Glutamatergic neuron (in vitro differentiated cells): ENCODE data around the gene ALKBH5. TPM values are rescaled to one million over a fixed set of nuclear protein-coding genes. Genes with fewer than 3 reads are reported as not detected.
A peak's percentile ranks its signal among the peaks of the same experiment; 100 is the strongest.

ENCODE experiments used
- DNase-seq: peaks from one replicate; pipeline ENCODE4 v3.0.0; 2022
- H3K27ac Mint-ChIP-seq: one replicate; pipeline ENCODE4 v1.8.0; 2020; ENCODE audit warnings: mild to moderate bottlenecking, mixed read lengths, inconsistent platforms; ENCODE audit not compliant: unreplicated experiment
- H3K27me3 Mint-ChIP-seq: one replicate; pipeline ENCODE4 v1.8.0; 2020; ENCODE audit warnings: mild to moderate bottlenecking, moderate library complexity, mixed read lengths, inconsistent platforms; ENCODE audit not compliant: unreplicated experiment
- H3K36me3 Mint-ChIP-seq: one replicate; pipeline ENCODE4 v1.8.0; 2020; ENCODE audit warnings: mild to moderate bottlenecking, mixed read lengths, inconsistent platforms; ENCODE audit not compliant: unreplicated experiment
- H3K4me1 Mint-ChIP-seq: one replicate; pipeline ENCODE4 v1.8.0; 2020; ENCODE audit warnings: mild to moderate bottlenecking, low read depth, mixed read lengths, inconsistent platforms; ENCODE audit not compliant: unreplicated experiment
- H3K4me3 Mint-ChIP-seq: one replicate; pipeline ENCODE4 v1.8.0; 2020; ENCODE audit warnings: mild to moderate bottlenecking, mixed read lengths, inconsistent platforms; ENCODE audit not compliant: unreplicated experiment
- H3K9me3 Mint-ChIP-seq: one replicate; pipeline ENCODE4 v1.8.0; 2020; ENCODE audit warnings: mild to moderate bottlenecking, moderate library complexity, mixed read lengths, inconsistent platforms; ENCODE audit not compliant: unreplicated experiment
- total RNA-seq: library from RNA; stranded (reverse); fragmentation: NEBNext Ultra II Directional; extraction: Animal tissue kit (Norgen Biotek cat#: 25700); gene quantifications from one replicate; pipeline ENCODE4 v1.2.1, GENCODE V29; 2021; ENCODE audit not compliant: unreplicated experiment
- TF ChIP-seq, protein P1 (sequence below): fragments of 200-600 bp; sonication (generic); IDR thresholded peaks from one replicate; pipeline ENCODE4 v1.5.0; 2021; ENCODE audit not compliant: partially characterized antibody, unreplicated experiment

The ALKBH5 gene
- total RNA-seq, 1 donor from 2014 or later = 62.7 TPM

DNA sequence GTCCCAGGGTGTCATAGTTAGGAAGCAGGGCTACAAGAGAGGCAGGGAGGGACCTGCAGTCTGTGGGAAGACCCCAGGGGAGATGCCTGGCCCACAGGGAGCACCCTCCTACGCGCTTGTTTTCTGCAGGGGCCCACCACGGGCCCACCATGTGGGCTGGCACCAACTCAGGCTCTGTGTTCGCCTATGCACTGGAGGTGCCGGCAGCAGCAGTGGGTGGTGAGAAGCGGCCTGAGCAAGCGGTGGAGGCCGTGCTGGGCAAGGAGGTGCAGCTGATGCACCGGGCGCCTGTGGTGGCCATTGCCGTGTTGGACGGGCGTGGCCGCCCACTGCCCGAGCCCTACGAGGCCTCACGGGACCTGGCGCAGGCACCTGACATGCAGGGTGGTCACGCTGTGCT is 56.8 kb downstream of the ALKBH5 start:
- TF ChIP-seq, protein P1, sequence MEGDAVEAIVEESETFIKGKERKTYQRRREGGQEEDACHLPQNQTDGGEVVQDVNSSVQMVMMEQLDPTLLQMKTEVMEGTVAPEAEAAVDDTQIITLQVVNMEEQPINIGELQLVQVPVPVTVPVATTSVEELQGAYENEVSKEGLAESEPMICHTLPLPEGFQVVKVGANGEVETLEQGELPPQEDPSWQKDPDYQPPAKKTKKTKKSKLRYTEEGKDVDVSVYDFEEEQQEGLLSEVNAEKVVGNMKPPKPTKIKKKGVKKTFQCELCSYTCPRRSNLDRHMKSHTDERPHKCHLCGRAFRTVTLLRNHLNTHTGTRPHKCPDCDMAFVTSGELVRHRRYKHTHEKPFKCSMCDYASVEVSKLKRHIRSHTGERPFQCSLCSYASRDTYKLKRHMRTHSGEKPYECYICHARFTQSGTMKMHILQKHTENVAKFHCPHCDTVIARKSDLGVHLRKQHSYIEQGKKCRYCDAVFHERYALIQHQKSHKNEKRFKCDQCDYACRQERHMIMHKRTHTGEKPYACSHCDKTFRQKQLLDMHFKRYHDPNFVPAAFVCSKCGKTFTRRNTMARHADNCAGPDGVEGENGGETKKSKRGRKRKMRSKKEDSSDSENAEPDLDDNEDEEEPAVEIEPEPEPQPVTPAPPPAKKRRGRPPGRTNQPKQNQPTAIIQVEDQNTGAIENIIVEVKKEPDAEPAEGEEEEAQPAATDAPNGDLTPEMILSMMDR = no peak
- H3K27me3 Mint-ChIP-seq = peaks cover 12% of the 10 kb centered on the region
- no peaks in the 10 kb centered on the region for H3K36me3 Mint-ChIP-seq
- DNase-seq = no peak
- no peak overlapping the region for H3K27ac Mint-ChIP-seq
- peaks cover 1% of the 10 kb centered on the region for H3K9me3 Mint-ChIP-seq
- H3K4me3 Mint-ChIP-seq = no peak overlapping the region
- H3K4me1 Mint-ChIP-seq = peaks cover 5% of the 10 kb centered on the region

DNA sequence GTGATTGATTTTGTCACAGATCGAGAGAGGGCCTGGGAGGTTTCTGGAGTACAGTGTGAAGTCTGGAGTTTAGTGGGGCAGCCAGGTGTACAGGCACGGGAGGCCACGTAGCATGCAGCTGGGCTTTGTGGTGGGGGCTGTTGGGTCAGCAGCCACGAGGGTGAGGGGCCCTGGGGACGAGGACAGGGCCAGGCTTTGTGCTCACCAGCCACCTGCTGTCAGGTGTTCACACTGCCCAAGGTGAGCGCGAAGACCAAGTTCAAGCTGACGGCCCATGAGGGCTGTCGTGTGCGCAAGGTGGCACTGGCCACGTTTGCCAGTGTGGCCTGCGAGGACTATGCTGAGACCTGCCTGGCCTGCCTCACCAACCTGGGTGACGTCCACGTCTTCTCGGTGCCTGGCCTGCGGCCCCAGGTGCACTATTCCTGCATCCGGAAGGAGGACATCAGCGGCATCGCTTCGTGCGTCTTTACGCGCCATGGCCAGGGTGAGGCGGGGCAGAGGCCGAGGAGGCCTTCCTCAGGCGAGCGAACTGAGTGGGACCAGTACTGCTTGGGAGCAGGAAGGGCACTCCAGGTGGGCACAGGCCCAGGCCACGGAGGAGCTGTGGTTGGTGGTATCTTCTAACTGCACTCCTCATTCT is 57.7 kb downstream of the ALKBH5 start:
- H3K9me3 Mint-ChIP-seq = peaks cover 1% of the 10 kb centered on the region
- no peak overlapping the region for H3K4me3 Mint-ChIP-seq
- TF ChIP-seq, protein P1 = no peak
- H3K27ac Mint-ChIP-seq = no peak overlapping the region
- H3K36me3 Mint-ChIP-seq = no peaks in the 10 kb centered on the region
- peaks cover 1% of the 10 kb centered on the region for H3K4me1 Mint-ChIP-seq
- peaks cover 7% of the 10 kb centered on the region for H3K27me3 Mint-ChIP-seq
- no peak for DNase-seq

DNA sequence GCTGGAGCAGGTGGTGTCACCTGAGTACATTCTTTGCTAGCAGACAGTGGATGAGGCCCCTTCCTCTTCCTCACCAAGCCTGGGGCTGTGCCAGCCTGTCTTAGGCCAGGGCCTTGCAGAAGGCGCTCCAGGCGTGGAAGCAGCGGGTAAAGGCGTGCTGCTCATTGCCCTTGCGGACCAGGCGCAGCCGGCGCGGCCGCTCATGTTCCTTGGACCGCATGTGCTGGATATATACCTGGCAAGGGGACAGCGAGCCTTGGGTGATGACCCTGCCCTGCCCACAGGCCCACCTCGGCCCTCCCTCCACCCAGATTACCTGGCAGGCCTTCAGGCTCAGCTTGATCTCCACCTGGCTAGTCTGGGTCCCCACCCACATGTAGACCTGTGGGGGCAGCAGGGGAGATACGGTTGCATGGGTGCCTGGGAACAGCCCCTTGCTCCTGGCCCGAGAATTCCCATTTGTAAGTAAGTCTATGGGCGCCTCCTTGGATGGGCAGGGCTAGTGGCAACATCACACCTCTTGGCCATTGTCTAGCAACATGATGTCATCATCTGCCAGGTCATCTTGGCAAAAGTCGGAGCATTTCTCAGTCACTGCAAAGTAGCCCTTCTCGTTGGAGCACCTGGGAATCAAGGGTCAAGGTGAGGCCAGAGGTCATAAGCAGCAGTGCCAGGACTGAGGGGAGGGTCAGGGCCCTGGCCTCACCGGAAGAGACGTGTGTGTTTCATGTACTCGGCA is 61.6 kb downstream of the ALKBH5 start:
- peaks cover 12% of the 10 kb centered on the region for H3K27me3 Mint-ChIP-seq
- no peak overlapping the region for H3K27ac Mint-ChIP-seq
- H3K36me3 Mint-ChIP-seq = no peaks in the 10 kb centered on the region
- H3K4me3 Mint-ChIP-seq = no peak overlapping the region
- no peak for DNase-seq
- peaks cover 5% of the 10 kb centered on the region for H3K4me1 Mint-ChIP-seq
- TF ChIP-seq, protein P1 = no peak
- peaks cover 8% of the 10 kb centered on the region for H3K9me3 Mint-ChIP-seq

DNA sequence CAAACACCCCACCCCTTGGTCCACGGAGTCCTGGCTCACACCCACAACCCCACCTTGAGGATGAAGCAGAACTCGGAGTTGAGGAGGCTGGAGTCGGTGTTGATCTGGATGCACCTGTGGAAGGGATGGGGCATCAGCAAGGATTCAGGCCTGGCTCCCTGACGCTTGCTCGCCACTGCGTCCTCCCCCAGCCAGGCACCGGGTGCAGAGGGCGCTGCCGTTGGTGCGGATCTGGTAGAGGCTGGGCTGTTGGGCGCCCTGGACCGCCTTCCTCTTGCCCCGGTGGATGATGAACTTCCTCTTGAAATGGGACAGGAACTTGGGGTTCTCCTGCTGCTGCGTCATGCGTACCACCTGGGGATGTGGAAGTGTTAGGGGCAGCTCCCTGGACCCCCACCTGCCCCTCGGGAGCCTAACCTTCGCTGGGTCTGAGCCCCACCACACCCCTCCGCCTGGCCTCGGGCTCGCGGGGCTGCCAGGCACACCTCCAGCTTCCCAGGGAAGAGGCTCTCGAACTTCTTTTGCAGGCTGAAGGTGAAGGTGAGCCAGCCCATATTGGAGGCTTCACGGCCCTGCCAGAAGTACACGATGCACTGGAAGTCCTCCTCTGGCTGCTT is 62.6 kb downstream of the ALKBH5 start:
- Mint-ChIP-seq H3K9me3 (peaks cover 8% of the 10 kb centered on the region), H3K27ac (no peak overlapping the region), H3K27me3 (peaks cover 15% of the 10 kb centered on the region), H3K4me1 (peaks cover 6% of the 10 kb centered on the region), H3K4me3 (peak overlapping the region; percentile 52), H3K36me3 (no peaks in the 10 kb centered on the region)
- TF ChIP-seq, protein P1 = no peak
- DNase-seq = no peak
